Measurements from ENCODE around the gene GRK3.
A peak's percentile ranks its signal among the peaks of the same experiment; 100 is the strongest.

The GRK3 gene

GRCh38 chr22:25742918-25743708 is 178.6 kb downstream of the GRK3 start:
- DNase-seq = no peak

- no peak for DNase-seq
Measured at GRCh38 chr22:25744694-25745093, 180.2 kb downstream of the GRK3 start.

GRCh38 chr22:25745341-25746011 is 181.0 kb downstream of the GRK3 start:
- DNase-seq = peak; percentile 29

- no peak for DNase-seq
Measured at GRCh38 chr22:25746012-25746373, 181.5 kb downstream of the GRK3 start.

GRCh38 chr22:25747245-25747944 is 182.9 kb downstream of the GRK3 start:
- DNase-seq = peak; percentile 57

- DNase-seq = no peak
Measured at GRCh38 chr22:25748140-25748539, 183.7 kb downstream of the GRK3 start.

GRCh38 chr22:25748704-25749103 is 184.2 kb downstream of the GRK3 start:
- DNase-seq = no peak

- DNase-seq = no peak
Measured at GRCh38 chr22:25749420-25750169, 185.1 kb downstream of the GRK3 start.

GRCh38 chr22:25750569-25751173 is 186.2 kb downstream of the GRK3 start:
- no peak for DNase-seq

- DNase-seq = no peak
Measured at GRCh38 chr22:25751174-25751581, 186.7 kb downstream of the GRK3 start.

- no peak for DNase-seq
Measured at GRCh38 chr22:25752615-25753214, 188.2 kb downstream of the GRK3 start.

- DNase-seq = no peak
Measured at GRCh38 chr22:25753252-25753651, 188.8 kb downstream of the GRK3 start.

- peak; percentile 76 for DNase-seq
Measured at GRCh38 chr22:25754527-25755202, 190.2 kb downstream of the GRK3 start.

- no peak for DNase-seq
Measured at GRCh38 chr22:25757686-25758085, 193.2 kb downstream of the GRK3 start.

- no peak for DNase-seq
Measured at GRCh38 chr22:25758316-25758715, 193.8 kb downstream of the GRK3 start.

GRCh38 chr22:25759825-25760231 is 195.4 kb downstream of the GRK3 start:
- peak; percentile 90 for DNase-seq

- DNase-seq = no peak
Measured at GRCh38 chr22:25760294-25760693, 195.8 kb downstream of the GRK3 start.

- no peak for DNase-seq
Measured at GRCh38 chr22:25760848-25761595, 196.5 kb downstream of the GRK3 start.

GRCh38 chr22:25762147-25762546 is 197.7 kb downstream of the GRK3 start:
- DNase-seq = no peak

- DNase-seq = no peak
Measured at GRCh38 chr22:25763239-25763777, 198.8 kb downstream of the GRK3 start.
